ENCODE data around the gene ITPA.

Gene ITPA

GRCh38 chr20:3229158-3229557 is 19.9 kb downstream of the ITPA start:
- DNase-seq (ENCODE audit: low read depth), result no peak

DNA sequence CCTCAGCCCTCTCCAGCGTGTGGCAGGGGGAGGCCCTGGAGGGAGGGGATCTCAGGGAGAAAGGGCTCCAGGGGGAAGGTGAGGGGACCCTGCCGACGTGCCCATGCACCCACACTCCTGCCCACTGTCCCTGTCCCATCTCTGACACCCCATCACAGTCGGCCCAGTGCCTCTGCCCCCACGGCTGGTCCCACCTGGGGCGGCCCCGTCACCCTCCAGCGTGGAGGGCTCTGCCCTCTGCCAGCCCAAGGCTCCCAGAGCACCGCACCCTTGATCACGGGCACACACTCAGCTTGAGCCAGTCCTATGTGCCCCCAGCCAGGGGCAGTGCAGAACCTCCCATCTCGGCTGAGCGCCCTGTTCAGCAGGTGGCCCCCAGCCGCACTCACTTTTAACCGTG is 20.5 kb downstream of the ITPA start:
- DNase-seq (ENCODE audit: low read depth), result no peak

GRCh38 chr20:3231116-3231515 is 21.8 kb downstream of the ITPA start:
- DNase-seq (ENCODE audit: low read depth), result no peak

- no peak for DNase-seq (ENCODE audit: low read depth)
Observed at GRCh38 chr20:3231889-3232588, 22.7 kb downstream of the ITPA start.

DNA sequence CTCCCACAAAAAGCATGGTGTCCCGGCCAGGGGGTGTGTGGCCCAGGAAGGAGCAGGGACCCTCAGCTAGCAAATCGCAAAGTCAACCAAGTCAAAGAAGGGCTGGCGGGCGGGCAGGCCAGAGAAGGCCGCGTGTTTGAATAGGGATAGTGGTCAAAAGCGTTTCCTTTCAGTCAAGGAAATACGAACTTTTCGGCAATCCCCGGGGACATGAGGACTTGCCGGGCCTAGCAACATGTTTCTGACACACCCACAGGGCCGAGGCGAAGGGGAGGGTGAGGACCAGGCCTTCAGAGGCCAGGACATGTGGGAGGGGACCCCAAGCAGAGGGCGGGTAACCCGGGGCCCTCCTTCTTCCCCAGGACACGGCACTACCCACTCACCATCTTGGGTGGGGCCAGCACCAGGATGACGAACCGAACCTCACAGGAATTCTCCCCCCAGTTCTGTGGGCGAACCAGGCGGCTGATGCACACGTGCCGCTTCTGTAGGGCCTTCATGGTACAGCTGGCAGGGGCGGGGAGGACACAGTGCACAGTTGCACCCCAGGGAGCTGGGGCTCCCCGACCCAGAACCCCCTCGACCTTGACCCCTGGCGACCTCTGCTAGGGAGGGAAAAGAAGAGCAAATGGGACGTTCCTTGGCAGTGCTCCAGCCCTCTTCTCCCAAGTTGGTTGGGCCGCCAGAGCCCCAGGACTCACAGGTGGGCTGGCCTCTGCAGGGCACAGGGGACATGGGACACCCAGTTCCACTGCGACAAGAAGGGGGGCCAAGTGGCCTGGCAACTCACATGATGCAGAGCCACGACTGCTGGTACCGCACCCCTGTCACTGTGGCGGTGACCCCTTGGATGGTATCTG is 24.1 kb downstream of the ITPA start:
- no peak for DNase-seq (ENCODE audit: low read depth)

DNA sequence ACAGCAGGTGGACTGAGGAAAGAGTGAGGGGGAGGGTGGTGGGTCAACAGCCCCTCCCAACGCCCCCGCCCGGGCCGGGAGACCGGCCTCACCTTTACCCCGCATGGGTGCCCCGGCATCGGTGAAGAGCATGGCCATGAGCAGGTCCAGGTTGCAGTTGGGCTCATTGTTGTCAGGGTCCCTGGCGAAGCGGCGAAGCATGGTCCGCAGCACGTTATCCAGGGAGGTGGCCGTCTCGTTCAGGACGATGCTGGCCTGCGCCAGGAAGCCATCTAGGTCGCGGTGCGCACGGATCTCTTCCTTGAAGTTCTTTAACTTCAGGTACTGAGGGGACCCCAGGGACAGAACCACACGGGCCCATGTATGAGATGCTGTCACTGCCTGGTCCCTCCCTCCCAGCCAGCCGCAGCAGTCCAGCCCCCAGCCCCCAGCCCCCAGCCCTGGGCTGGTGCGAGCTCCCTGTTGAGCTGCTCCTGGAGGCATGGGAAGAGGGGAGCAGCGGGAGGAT is 24.7 kb downstream of the ITPA start:
- no peak for DNase-seq (ENCODE audit: low read depth)

GRCh38 chr20:3235666-3236324 is 26.5 kb downstream of the ITPA start:
- DNase-seq (ENCODE audit: low read depth), result no peak

DNA sequence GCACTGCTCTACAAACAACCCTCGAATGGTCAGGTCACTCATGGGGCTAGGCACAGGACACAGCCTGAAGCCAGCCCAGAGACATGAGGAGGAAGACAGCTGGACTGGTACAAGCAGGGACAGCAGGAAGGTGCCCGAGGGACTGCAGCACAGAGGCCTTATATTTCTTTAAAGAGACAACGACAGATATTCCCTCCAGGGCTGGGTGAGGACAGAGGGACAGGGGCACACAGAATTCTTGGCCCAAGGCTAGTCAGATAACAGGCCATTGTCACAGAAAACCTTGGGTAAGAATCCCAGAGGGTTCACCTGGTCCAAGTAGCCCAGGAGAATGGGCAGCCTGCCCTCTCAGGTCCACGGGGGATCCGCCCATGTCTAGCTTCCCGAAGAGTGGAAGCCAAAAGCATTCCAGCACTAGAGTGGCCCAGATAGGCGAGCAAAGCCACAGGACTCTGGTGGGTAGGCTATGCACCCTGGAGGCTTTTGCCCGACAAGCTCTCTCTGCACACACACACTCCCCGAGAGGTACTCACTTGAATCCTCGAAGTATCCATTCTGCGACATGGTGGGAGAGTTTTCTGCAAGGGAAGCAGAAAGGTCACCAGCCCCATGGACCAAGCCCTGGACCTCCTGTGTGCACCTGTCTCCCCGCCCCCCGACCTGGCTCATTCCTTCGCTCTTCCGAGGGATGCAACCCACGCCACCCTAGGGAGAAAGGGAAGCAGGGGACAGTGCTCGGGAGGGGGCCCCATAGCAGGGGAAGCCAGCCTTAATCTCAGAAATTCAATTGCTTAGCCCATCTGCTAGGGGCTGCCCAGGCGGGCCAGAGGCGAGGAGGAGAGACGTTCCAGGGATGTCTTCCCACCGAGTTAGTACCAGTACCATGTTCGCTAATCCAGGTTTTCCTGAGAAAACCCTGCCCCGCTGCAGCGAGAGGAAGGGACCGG is 28.0 kb downstream of the ITPA start:
- no peak for DNase-seq (ENCODE audit: low read depth)

GRCh38 chr20:3237958-3238615 is 28.8 kb downstream of the ITPA start:
- no peak for DNase-seq (ENCODE audit: low read depth)

- no peak for DNase-seq (ENCODE audit: low read depth)
Observed at GRCh38 chr20:3238616-3239025, 29.3 kb downstream of the ITPA start.

DNA sequence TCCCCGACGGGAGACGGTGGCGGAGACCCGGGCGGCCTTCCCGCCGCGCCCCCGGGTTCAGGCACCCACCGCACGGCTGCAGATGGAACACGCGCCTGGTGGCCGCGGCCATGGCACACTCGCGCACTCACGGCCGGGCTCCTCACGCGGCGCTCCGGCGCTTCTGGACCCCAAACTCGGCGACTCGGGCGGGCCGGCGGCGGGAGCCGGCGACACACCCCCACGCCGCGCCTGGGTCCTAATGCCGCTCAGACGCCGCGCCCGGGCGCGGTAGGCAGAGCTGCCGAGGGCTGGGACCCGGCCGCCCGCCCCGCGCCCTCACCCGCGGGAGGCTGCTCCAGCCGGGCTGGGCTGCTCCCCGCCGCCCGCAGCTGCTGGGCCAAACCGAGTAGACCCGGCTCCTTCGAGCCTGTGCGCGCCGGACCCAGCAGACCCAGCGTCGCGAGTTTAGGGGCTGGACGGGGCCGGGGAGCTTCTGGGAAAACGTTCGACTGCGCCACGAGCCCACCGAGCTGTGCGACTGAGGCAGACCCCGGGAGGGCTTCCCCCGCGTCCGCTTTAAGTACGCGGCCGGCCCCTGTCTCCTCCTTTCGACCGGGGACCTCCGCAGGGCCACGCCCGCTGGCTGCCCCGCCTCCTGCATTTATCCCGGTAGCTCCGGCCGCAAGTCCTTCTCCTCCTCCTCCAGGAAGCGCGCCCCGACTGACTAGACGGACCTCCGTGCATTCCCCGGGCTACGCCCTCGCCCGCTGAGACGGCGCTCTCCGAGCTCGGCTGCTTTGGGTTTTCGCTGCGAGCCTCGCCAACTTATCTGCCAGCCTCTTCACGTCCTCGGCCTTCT is 29.9 kb downstream of the ITPA start, which contains the start of gene SLC4A11:
Gene SLC4A11 (minus strand): TSS at position 165 of the 841 bp plus-strand sequence. CDS start 53 bp downstream, at position 112.
- no peak for DNase-seq (ENCODE audit: low read depth)

DNA sequence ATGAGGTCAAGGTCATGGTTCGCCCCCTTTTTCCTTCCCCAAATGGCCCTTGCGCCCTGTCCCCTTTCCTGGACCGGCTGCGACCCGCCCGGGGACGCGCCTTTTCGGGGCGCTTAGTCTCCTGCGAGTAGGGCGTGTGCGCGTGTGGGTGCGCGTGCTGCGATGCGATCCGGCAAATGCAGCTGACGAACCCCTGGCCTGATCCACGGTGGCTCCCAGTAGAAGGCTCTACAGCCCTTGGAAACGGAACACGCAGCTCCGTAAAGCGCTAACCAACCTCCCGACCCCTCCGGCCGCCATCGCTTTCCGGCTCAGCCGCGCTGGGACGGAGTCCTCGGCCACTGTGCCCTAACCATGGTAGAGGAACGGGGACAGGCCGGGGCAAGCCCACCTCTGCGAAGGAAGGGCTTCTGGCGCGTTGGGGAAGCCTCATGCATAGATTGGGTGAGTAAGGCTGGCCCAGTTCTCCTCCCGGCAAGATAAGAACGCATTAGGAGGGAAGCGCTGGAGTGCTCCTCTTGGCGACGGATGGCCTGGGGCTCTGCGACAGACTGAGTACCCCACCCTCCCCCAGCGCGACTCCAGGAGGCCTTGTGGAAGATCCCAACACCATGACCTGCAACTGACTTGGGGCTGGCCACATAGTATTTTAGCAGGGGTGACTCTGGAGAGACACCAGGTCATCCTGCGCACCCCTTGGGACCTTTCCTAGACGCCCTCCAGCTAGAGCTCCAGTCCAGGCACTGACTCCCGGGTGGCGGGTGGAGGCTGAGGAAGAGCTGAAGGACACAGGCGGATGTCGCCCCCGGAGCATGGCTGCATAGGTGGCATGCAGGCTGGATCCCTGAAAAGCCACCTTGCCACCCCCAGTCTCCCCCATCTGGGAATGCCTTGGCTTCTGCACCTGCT is 30.8 kb downstream of the ITPA start:
- DNase-seq (ENCODE audit: low read depth), result no peak

DNA sequence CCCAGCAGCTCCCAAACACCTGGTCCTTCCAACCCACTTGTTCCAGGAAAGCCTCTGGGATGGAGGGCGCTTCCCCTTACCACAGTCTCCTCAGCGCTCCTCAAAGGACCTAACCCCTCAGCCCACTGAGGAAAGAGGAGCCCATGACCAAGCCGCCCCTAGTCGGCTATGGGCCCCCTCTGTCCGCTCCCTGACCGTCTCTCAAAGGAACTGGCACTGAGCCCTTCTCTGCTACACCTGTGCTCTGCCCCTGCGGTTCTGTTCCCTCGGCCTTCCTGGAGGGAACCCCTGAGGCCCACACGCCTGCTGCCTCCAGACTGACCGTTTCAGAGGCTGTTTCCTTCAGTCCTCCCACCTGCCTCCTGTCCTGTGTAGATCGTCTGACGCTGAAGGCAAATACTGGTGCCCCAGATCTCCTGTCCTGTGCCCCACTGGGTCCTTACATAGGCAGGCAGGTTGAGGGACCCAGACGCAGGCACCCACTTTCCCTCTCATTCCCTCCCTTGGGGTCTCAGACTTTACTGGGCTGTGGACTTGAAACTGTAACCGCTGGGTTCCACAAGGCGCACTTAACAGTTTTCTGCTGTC is 31.6 kb downstream of the ITPA start:
- no peak for DNase-seq (ENCODE audit: low read depth)

DNA sequence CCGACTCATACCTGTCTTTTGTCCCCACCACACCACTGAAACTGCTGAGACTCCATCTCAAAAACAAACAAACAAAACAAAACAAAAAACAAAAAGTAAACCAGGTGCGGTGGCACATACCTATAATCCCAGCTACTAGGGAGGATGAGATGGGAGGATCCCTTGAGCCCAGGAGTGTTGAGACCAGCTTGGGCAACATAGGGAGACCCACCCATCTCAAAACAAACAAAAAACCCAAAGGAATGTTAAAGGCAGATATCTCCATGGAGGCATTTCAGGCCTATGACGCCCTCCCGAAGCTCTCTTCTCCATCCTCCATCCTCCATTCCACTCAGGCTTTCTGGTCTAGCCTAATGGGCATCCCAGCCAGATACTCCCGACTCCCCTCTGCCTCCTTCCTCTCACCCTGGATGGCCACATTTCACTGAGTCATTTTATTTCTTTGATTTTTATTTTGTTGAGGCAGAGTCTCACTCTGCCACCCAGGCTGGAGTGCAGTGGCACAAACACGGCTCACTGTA is 32.9 kb downstream of the ITPA start:
- no peak for DNase-seq (ENCODE audit: low read depth)

DNA sequence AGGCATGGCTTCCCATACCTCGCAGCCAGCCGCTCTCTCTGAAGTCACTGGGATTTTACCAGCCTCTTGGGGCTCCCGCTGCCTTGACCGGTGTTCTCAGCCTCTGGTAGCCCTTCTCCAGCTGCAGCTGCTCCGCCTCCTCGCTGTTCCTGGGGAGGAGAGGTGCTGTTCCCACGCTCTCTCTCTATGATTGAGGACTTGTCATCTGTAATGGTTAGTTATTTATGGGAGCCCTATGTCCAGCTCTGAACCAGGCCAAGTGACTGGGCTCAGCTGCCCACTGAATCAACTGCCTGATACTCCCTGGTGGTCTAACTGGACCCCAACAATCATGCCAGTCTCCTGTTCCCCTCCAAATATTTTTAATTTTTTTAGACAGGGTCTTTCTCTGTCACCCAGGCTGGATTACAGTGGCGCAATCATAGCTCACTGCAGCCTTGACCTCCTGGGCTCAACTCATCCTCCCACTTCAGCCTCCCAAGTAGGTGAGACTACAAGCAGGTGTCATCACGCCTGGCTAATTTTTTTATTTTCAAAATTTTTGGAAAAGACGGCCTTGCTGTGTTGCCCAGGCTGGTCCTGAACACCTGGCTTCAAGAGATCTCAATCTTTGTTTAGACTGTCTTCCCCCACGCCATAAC is 34.5 kb downstream of the ITPA start:
- DNase-seq (ENCODE audit: low read depth), result no peak

- no peak for DNase-seq (ENCODE audit: low read depth)
Observed at GRCh38 chr20:3244613-3245012, 35.3 kb downstream of the ITPA start.

DNA sequence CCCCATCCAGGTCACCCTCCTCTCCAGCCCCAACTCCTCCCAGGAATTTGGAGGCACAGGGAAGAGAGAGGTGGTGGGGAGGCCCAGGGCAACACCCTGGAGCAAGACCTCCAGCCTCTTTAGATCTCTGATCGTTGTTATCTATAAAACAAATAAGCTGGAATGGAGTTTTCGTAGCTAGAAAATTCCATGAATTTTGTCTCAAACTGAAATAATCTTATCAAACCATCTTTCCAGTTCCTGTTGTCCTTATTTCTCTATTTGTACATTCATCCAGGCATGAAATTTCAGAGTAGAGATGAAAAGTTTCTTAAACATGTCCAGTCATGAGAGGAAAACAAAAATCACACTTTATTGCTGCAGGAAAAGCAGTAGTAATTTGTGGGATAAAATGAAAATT is 35.9 kb downstream of the ITPA start:
- no peak for DNase-seq (ENCODE audit: low read depth)

DNA sequence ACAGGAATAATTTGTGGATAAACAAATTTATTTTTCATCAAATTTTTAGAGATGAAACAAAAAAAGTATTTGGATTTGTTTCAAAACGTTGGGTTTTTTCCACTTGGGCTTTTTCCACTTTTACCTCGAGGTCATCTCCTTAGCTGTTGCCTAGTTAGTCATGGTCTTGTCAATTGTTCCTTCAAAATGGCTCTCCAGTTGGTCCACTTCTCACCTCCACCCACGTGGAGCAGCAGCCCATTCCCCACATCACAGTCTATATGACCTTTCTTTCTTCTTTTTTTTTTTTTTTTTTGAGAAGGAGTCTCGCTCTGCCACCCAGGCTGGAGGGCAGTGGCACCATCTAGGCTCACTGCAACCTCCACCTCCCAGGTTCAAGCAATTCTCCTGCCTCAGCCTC is 36.4 kb downstream of the ITPA start:
- no peak for DNase-seq (ENCODE audit: low read depth)
